Keratinocyte (primary cell): ENCODE data around the gene DPH7. TPM values are rescaled to one million over a fixed set of nuclear protein-coding genes. Genes with fewer than 3 reads are reported as not detected.

Source experiments
- DNase-seq: peaks from one replicate; pipeline ENCODE4 v3.0.0-alpha.2; 2011; ENCODE audit warnings: low read depth, missing footprints, low spot score
- FAIRE-seq: peaks from 2 replicates; lab custom pipeline; 2011; peaks lifted over from hg19 to GRCh38; lab: Jason Lieb, UNC
- H2AFZ ChIP-seq: 2 replicates; pipeline ENCODE4 v1.6.0; 2012; ENCODE audit warnings: low read length, control low read depth, inconsistent platforms; ENCODE audit not compliant: control insufficient read depth
- H3K27ac ChIP-seq: 2 replicates; pipeline ENCODE4 v1.5.1; 2011; ENCODE audit warnings: low read length; ENCODE audit not compliant: control insufficient read depth, insufficient read depth
- H3K27me3 ChIP-seq: 3 replicates; pipeline ENCODE4 v1.6.0; 2011; ENCODE audit warnings: low read length; ENCODE audit not compliant: control insufficient read depth, insufficient read depth; ENCODE audit errors: extremely low read depth
- H3K36me3 ChIP-seq, 2 experiments: 2 replicates in 1 of 2; 3 replicates in 1 of 2; pipeline ENCODE4 v1.5.1; 2011; ENCODE audit warnings: low read length in 2 of 2, mild to moderate bottlenecking in 1 of 2; ENCODE audit not compliant: control insufficient read depth in 2 of 2, insufficient read depth in 2 of 2; ENCODE audit errors: extremely low read depth in 1 of 2
- H3K4me1 ChIP-seq: 3 replicates; pipeline ENCODE4 v1.5.1; 2011; ENCODE audit warnings: low read length; ENCODE audit not compliant: control insufficient read depth, insufficient read depth; ENCODE audit errors: extremely low read depth
- H3K4me2 ChIP-seq: 3 replicates; pipeline ENCODE4 v1.6.0; 2011; ENCODE audit warnings: low read depth, low read length; ENCODE audit not compliant: control insufficient read depth, insufficient read depth; ENCODE audit errors: extremely low read depth
- H3K4me3 ChIP-seq, 3 experiments: fragments of 200-600 bp in 1 of 3; sonication (generic) in 1 of 3; 2 replicates in 2 of 3; 3 replicates in 1 of 3; pipeline ENCODE4 v1.5.1; 2011 to 2016; ENCODE audit warnings: low read length in 3 of 3, mild to moderate bottlenecking in 3 of 3, control low read depth in 2 of 3, inconsistent platforms in 1 of 3, low read depth in 1 of 3, mixed read lengths in 1 of 3, mixed run types in 1 of 3, moderate library complexity in 1 of 3; ENCODE audit not compliant: control insufficient read depth in 2 of 3, insufficient read depth in 2 of 3; ENCODE audit errors: extremely low read depth in 1 of 3
- H3K79me2 ChIP-seq: 2 replicates; pipeline ENCODE4 v1.6.0; 2012; ENCODE audit warnings: low read length; ENCODE audit not compliant: control insufficient read depth, insufficient read depth
- H3K9ac ChIP-seq: 3 replicates; pipeline ENCODE4 v1.6.0; 2011; ENCODE audit warnings: low read length; ENCODE audit not compliant: control insufficient read depth, insufficient read depth; ENCODE audit errors: extremely low read depth
- H3K9me1 ChIP-seq: 3 replicates; pipeline ENCODE4 v1.6.0; 2011; ENCODE audit warnings: low read length; ENCODE audit not compliant: control insufficient read depth, insufficient read depth; ENCODE audit errors: extremely low read depth
- H3K9me3 ChIP-seq: 2 replicates; pipeline ENCODE4 v1.5.1; 2012; ENCODE audit warnings: low read depth, low read length; ENCODE audit not compliant: control insufficient read depth
- H4K20me1 ChIP-seq: 3 replicates; pipeline ENCODE4 v1.6.0; 2011; ENCODE audit warnings: low read length; ENCODE audit not compliant: control insufficient read depth, insufficient read depth; ENCODE audit errors: extremely low read depth
- EZH2 ChIP-seq: IDR thresholded peaks from one replicate; pipeline ENCODE4 v1.6.1; 2012; ENCODE audit warnings: inconsistent platforms, mild to moderate bottlenecking, low read length, moderate library complexity
- dilution Hi-C: fragments of 300-500 bp; cut with MboI; formaldehyde crosslinking; loops from one replicate; pipeline ENCODE4 v1.7.0; 2020; ENCODE audit warnings: low sequenced_read_pairs; ENCODE audit not compliant: extremely low pct_ligation_motif_present
- polyA plus RNA-seq, 5 experiments: library from polyadenylated mRNA; depleted of rRNA in 3 of 5; stranded (reverse) in 3 of 5; stranded (forward) in 1 of 5; unstranded in 1 of 5; fragments of >200 nt; gene quantifications; 1 replicate in 1 of 5; 2 replicates in 3 of 5; 3 replicates in 1 of 5; pipeline versions ENCODE4 v1.2.1 to v1.2.3, GENCODE V29; 2011 to 2012; ENCODE audit warnings: missing spikeins in 2 of 5, low read depth in 1 of 5, low replicate concordance in 1 of 5
- TF ChIP-seq, protein P1 (sequence below), 3 experiments: IDR thresholded peaks in 1 of 3; conservative IDR thresholded peaks in 1 of 3; optimal IDR thresholded peaks in 1 of 3; 2 replicates in 2 of 3; 3 replicates in 1 of 3; pipeline versions ENCODE3 to v1.5.1; 2011; ENCODE audit warnings: low read length in 3 of 3, mild to moderate bottlenecking in 3 of 3, moderate library complexity in 2 of 3, control low read depth in 1 of 3, inconsistent platforms in 1 of 3; ENCODE audit not compliant: insufficient read depth in 2 of 3; ENCODE audit errors: extremely low read depth in 1 of 3

DPH7 gene
- polyA plus RNA-seq, 1 donor (not counting 4 experiments of a cell fraction or from before 2014, with no cell fraction given): 25.3 TPM

- dilution Hi-C loops: no loop called here
Measured at GRCh38 chr9:137545123-137545522, 33.6 kb downstream of the DPH7 start.

GRCh38 chr9:137544176-137544760 is 34.5 kb downstream of the DPH7 start:
- FAIRE-seq (no peak), DNase-seq (no peak)
- H3K27ac ChIP-seq: no peak overlapping the region
- no peaks in the 10 kb centered on the region for H3K4me1 ChIP-seq
- H3K27me3 ChIP-seq: no peaks in the 10 kb centered on the region
- H3K9ac ChIP-seq: no peak overlapping the region
- no peaks in the 10 kb centered on the region for H3K9me1 ChIP-seq
- dilution Hi-C loops: no loop called here
- no peak overlapping the region for H2AFZ ChIP-seq
- no peaks in the 10 kb centered on the region for H3K79me2 ChIP-seq
- no peak overlapping the region for H3K4me3 ChIP-seq
- H3K9me3 ChIP-seq: no peaks in the 10 kb centered on the region
- TF ChIP-seq EZH2: no peak
- TF ChIP-seq, protein P1, sequence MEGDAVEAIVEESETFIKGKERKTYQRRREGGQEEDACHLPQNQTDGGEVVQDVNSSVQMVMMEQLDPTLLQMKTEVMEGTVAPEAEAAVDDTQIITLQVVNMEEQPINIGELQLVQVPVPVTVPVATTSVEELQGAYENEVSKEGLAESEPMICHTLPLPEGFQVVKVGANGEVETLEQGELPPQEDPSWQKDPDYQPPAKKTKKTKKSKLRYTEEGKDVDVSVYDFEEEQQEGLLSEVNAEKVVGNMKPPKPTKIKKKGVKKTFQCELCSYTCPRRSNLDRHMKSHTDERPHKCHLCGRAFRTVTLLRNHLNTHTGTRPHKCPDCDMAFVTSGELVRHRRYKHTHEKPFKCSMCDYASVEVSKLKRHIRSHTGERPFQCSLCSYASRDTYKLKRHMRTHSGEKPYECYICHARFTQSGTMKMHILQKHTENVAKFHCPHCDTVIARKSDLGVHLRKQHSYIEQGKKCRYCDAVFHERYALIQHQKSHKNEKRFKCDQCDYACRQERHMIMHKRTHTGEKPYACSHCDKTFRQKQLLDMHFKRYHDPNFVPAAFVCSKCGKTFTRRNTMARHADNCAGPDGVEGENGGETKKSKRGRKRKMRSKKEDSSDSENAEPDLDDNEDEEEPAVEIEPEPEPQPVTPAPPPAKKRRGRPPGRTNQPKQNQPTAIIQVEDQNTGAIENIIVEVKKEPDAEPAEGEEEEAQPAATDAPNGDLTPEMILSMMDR (optimal IDR thresholded peaks at IDR 0.05 in 1 of 3, IDR thresholded peaks at IDR 0.05 in 1 of 3, conservative IDR thresholded peaks at IDR 0.05 in 1 of 3; ENCODE audit: extremely low read depth in 1 of 3, insufficient read depth in 2 of 3, low read length in 3 of 3): no peak
- no peak overlapping the region for H3K4me2 ChIP-seq
- H3K36me3 ChIP-seq: no peaks in the 10 kb centered on the region
- H4K20me1 ChIP-seq: no peaks in the 10 kb centered on the region

More at GRCh38 chr9:137545123-137545522, 33.6 kb downstream of the DPH7 start:
- Histone ChIP-seq H3K36me3 (no peaks in the 10 kb centered on the region), H3K4me2 (no peak overlapping the region), H3K9me1 (no peaks in the 10 kb centered on the region), H3K27me3 (no peaks in the 10 kb centered on the region), H3K9ac (no peak overlapping the region), H3K4me3 (no peak overlapping the region), H3K27ac (no peak overlapping the region), H4K20me1 (no peaks in the 10 kb centered on the region), H3K9me3 (no peaks in the 10 kb centered on the region), H3K4me1 (no peaks in the 10 kb centered on the region), H2AFZ (no peak overlapping the region), H3K79me2 (no peaks in the 10 kb centered on the region)
- no peak for TF ChIP-seq EZH2
- TF ChIP-seq, protein P1 (optimal IDR thresholded peaks at IDR 0.05 in 1 of 3, IDR thresholded peaks at IDR 0.05 in 1 of 3, conservative IDR thresholded peaks at IDR 0.05 in 1 of 3; ENCODE audit: extremely low read depth in 1 of 3, insufficient read depth in 2 of 3, low read length in 3 of 3): no peak
- FAIRE-seq: no peak
- no peak for DNase-seq
